Nephron (organoid): ENCODE measurements around the gene B3GLCT.
A peak's percentile ranks its signal among the peaks of the same experiment; 100 is the strongest.

Experiments
- H3K27ac Mint-ChIP-seq, 3 experiments: 2 replicates each; pipeline ENCODE4 v1.8.0; 2020; ENCODE audit warnings: mixed read lengths in 3 of 3, mild to moderate bottlenecking in 2 of 3, moderate library complexity in 1 of 3
- H3K27me3 Mint-ChIP-seq: 2 replicates; pipeline ENCODE4 v1.8.0; 2021; ENCODE audit warnings: low read depth, mild to moderate bottlenecking, moderate library complexity, mixed read lengths
- H3K36me3 Mint-ChIP-seq: 2 replicates; pipeline ENCODE4 v1.8.0; 2020; ENCODE audit warnings: low read depth, mixed read lengths
- H3K4me1 Mint-ChIP-seq: 2 replicates; pipeline ENCODE4 v1.8.0; 2020; ENCODE audit warnings: mixed read lengths
- H3K4me3 Mint-ChIP-seq, 3 experiments: 2 replicates each; pipeline ENCODE4 v1.8.0; 2020; ENCODE audit warnings: mild to moderate bottlenecking in 3 of 3, mixed read lengths in 3 of 3, moderate library complexity in 2 of 3
- H3K9me3 Mint-ChIP-seq: 2 replicates; pipeline ENCODE4 v1.8.0; 2020; ENCODE audit warnings: mixed read lengths
- CTCF ChIP-seq, 3 experiments: fragments of 200-600 bp; sonication (generic); IDR thresholded peaks; one replicate each; pipeline ENCODE4 v1.5.0; 2021; ENCODE audit warnings: antibody characterized with exemption in 3 of 3; ENCODE audit not compliant: unreplicated experiment in 3 of 3

The B3GLCT gene

GRCh38 chr13:31225998-31226675 is 26.4 kb downstream of the B3GLCT start:
- no peak for TF ChIP-seq CTCF (IDR thresholded peaks at IDR 0.05; ENCODE audit: unreplicated experiment in 3 of 3)
- no peaks in the 10 kb centered on the region for H3K4me1 Mint-ChIP-seq
- H3K27ac Mint-ChIP-seq: no peak overlapping the region
- no peaks in the 10 kb centered on the region for H3K27me3 Mint-ChIP-seq
- no peaks in the 10 kb centered on the region for H3K9me3 Mint-ChIP-seq
- H3K4me3 Mint-ChIP-seq: no peak overlapping the region
- peaks cover 38% of the 10 kb centered on the region for H3K36me3 Mint-ChIP-seq

GRCh38 chr13:31227063-31227462 is 27.3 kb downstream of the B3GLCT start:
- peaks cover 42% of the 10 kb centered on the region for H3K36me3 Mint-ChIP-seq

GRCh38 chr13:31227870-31228269 is 28.1 kb downstream of the B3GLCT start:
- Mint-ChIP-seq H3K36me3 (peaks cover 44% of the 10 kb centered on the region), H3K4me3 (no peak overlapping the region), H3K27me3 (no peaks in the 10 kb centered on the region), H3K9me3 (no peaks in the 10 kb centered on the region), H3K4me1 (no peaks in the 10 kb centered on the region), H3K27ac (no peak overlapping the region)
- TF ChIP-seq CTCF (IDR thresholded peaks at IDR 0.05; ENCODE audit: unreplicated experiment in 3 of 3): no peak

More at GRCh38 chr13:31227063-31227462, 27.3 kb downstream of the B3GLCT start:
- TF ChIP-seq CTCF (IDR thresholded peaks at IDR 0.05; ENCODE audit: unreplicated experiment in 3 of 3): no peak
- H3K4me1 Mint-ChIP-seq: no peaks in the 10 kb centered on the region
- no peaks in the 10 kb centered on the region for H3K27me3 Mint-ChIP-seq
- H3K9me3 Mint-ChIP-seq: no peaks in the 10 kb centered on the region
- no peak overlapping the region for H3K27ac Mint-ChIP-seq
- H3K4me3 Mint-ChIP-seq: no peak overlapping the region

- H3K4me1 Mint-ChIP-seq: peaks cover 5% of the 10 kb centered on the region
- H3K27me3 Mint-ChIP-seq: no peaks in the 10 kb centered on the region
- peaks cover 38% of the 10 kb centered on the region for H3K36me3 Mint-ChIP-seq
- H3K4me3 Mint-ChIP-seq: no peak overlapping the region
- H3K27ac Mint-ChIP-seq: peak overlapping the region in 1 of 3 experiments; percentile 15
- H3K9me3 Mint-ChIP-seq: no peaks in the 10 kb centered on the region
- TF ChIP-seq CTCF (IDR thresholded peaks at IDR 0.05; ENCODE audit: unreplicated experiment in 3 of 3): no peak
Observed at GRCh38 chr13:31234729-31235128, 35.0 kb downstream of the B3GLCT start.

- TF ChIP-seq CTCF (IDR thresholded peaks at IDR 0.05; ENCODE audit: unreplicated experiment in 3 of 3): peak; percentile 70 to 84 (median 79)
- Mint-ChIP-seq H3K4me3 (no peak overlapping the region), H3K27me3 (no peaks in the 10 kb centered on the region), H3K36me3 (peaks cover 25% of the 10 kb centered on the region), H3K9me3 (no peaks in the 10 kb centered on the region), H3K4me1 (peaks cover 5% of the 10 kb centered on the region), H3K27ac (peak overlapping the region; percentile 14 to 47 (median 22))
Observed at GRCh38 chr13:31236211-31236786, 36.5 kb downstream of the B3GLCT start.

- Mint-ChIP-seq H3K27me3 (no peaks in the 10 kb centered on the region), H3K9me3 (no peaks in the 10 kb centered on the region), H3K4me1 (peaks cover 25% of the 10 kb centered on the region), H3K36me3 (no peaks in the 10 kb centered on the region), H3K4me3 (no peak overlapping the region), H3K27ac (peak overlapping the region in 1 of 3 experiments; percentile 64)
- TF ChIP-seq CTCF (IDR thresholded peaks at IDR 0.05; ENCODE audit: unreplicated experiment in 3 of 3): no peak
Observed at GRCh38 chr13:31240921-31241320, 41.1 kb downstream of the B3GLCT start.
